HG02763 (cell line): Measurements from ENCODE around the gene CAP1.

ENCODE experiments used
- ATAC-seq: cut with Tn5 transposase; IDR thresholded peaks from one replicate; pipeline ENCODE4 v1.9.1; 2021; ENCODE audit warnings: mild to moderate bottlenecking, moderate library complexity; ENCODE audit not compliant: unreplicated experiment

CAP1 gene

GRCh38 chr1:40094466-40095110 is 54.1 kb downstream of the CAP1 start:
- no peak for ATAC-seq

GRCh38 chr1:40095806-40096205 is 55.3 kb downstream of the CAP1 start:
- ATAC-seq = no peak

GRCh38 chr1:40096646-40096976 is 56.1 kb downstream of the CAP1 start:
- peak; percentile 22 for ATAC-seq

- peak; percentile 75 for ATAC-seq
Observed at GRCh38 chr1:40096977-40097782, 56.7 kb downstream of the CAP1 start, which contains the start of gene PPT1. Gene PPT1, minus strand, starts transcription at chr1:40097252. Its CDS starts 14 bp downstream, at chr1:40097238.

GRCh38 chr1:40102038-40102437 is 61.5 kb downstream of the CAP1 start:
- ATAC-seq = no peak

- ATAC-seq = no peak
Observed at GRCh38 chr1:40102896-40103295, 62.4 kb downstream of the CAP1 start.

GRCh38 chr1:40105028-40105427 is 64.5 kb downstream of the CAP1 start:
- ATAC-seq = no peak

- ATAC-seq = no peak
Observed at GRCh38 chr1:40107290-40107959, 66.9 kb downstream of the CAP1 start.

- no peak for ATAC-seq
Observed at GRCh38 chr1:40110389-40110788, 69.9 kb downstream of the CAP1 start.

GRCh38 chr1:40114400-40114799 is 73.9 kb downstream of the CAP1 start:
- no peak for ATAC-seq

GRCh38 chr1:40120128-40120527 is 79.6 kb downstream of the CAP1 start:
- no peak for ATAC-seq
